SK-N-SH (cell line): Measurements from ENCODE around the gene ATP6V1F. TPM values are rescaled to one million over a fixed set of nuclear protein-coding genes. Genes with fewer than 3 reads are reported as not detected.

Source experiments
- CTCF ChIA-PET: fragments of 300-600, 350-600 bp; formaldehyde crosslinking; extraction: SDS; loops from one replicate; lab custom pipeline; 2021; lab: Yijun Ruan, JAX
- POLR2A ChIA-PET: fragments of 350-600 bp; sonication (Branson Sonifier 250); formaldehyde crosslinking; extraction: SDS; loops from one replicate; lab custom pipeline; 2020; ENCODE audit warnings: antibody characterized with exemption, inconsistent platforms; lab: Yijun Ruan, JAX
- DNase-seq: peaks from one replicate; pipeline ENCODE4 v3.0.0; 2012
- H2AFZ ChIP-seq: fragments of 200-600 bp; sonication (generic); 2 replicates; pipeline ENCODE4 v1.8.1; 2016; ENCODE audit warnings: antibody characterized with exemption, mild to moderate bottlenecking, low read depth
- H3F3A ChIP-seq: fragments of 200-600 bp; sonication (generic); replicated peaks from 2 replicates; pipeline ENCODE3; 2016; ENCODE audit warnings: antibody characterized with exemption, mild to moderate bottlenecking; ENCODE audit not compliant: insufficient read depth
- H3K27ac ChIP-seq, 2 experiments: fragments of 200-500 bp in 1 of 2; fragments of 200-600 bp in 1 of 2; sonication (Bioruptor generic) in 1 of 2; sonication (generic), shearing (Covaris generic) in 1 of 2; 2 replicates each; pipeline versions ENCODE4 v1.5.1 to v1.6.1; 2014 to 2016; ENCODE audit warnings: low read depth in 2 of 2, inconsistent platforms in 1 of 2, low read length in 1 of 2, mild to moderate bottlenecking in 1 of 2, mixed read lengths in 1 of 2
- H3K27me3 ChIP-seq: fragments of 200-600 bp; sonication (generic), shearing (Covaris generic); 2 replicates; pipeline ENCODE4 v1.6.1; 2016; ENCODE audit warnings: mixed run types; ENCODE audit not compliant: insufficient read depth
- H3K36me3 ChIP-seq, 2 experiments: fragments of 200-500 bp in 1 of 2; fragments of 200-600 bp in 1 of 2; sonication (Bioruptor generic) in 1 of 2; sonication (generic) in 1 of 2; replicated peaks in 1 of 2; 2 replicates each; pipeline versions ENCODE3 to v1.5.1; 2014 to 2016; ENCODE audit warnings: low read length in 1 of 2, mild to moderate bottlenecking in 1 of 2; ENCODE audit not compliant: insufficient read depth in 2 of 2, control insufficient read depth in 1 of 2
- H3K4me1 ChIP-seq, 2 experiments: fragments of 200-500 bp in 1 of 2; fragments of 200-600 bp in 1 of 2; sonication (Bioruptor generic) in 1 of 2; sonication (generic), shearing (Covaris generic) in 1 of 2; 2 replicates each; pipeline versions ENCODE4 v1.5.1 to v1.6.1; 2014 to 2016; ENCODE audit warnings: low read depth in 1 of 2, low read length in 1 of 2, mixed run types in 1 of 2; ENCODE audit not compliant: insufficient read depth in 2 of 2, control insufficient read depth in 1 of 2
- H3K4me2 ChIP-seq: fragments of 200-600 bp; sonication (generic), shearing (Covaris generic); 2 replicates; pipeline ENCODE4 v1.6.1; 2017; ENCODE audit warnings: mixed run types
- H3K4me3 ChIP-seq, 2 experiments: fragments of 200-500 bp in 1 of 2; fragments of 200-600 bp in 1 of 2; sonication (Bioruptor generic) in 1 of 2; sonication (generic), shearing (Covaris generic) in 1 of 2; 2 replicates each; pipeline versions ENCODE4 v1.5.1 to v1.8.1; 2014 to 2016; ENCODE audit warnings: low read depth in 2 of 2, inconsistent platforms in 1 of 2, low read length in 1 of 2, mild to moderate bottlenecking in 1 of 2, mixed read lengths in 1 of 2, moderate library complexity in 1 of 2
- H3K79me2 ChIP-seq: fragments of 200-600 bp; sonication (generic); 2 replicates; pipeline ENCODE4 v1.8.1; 2017; ENCODE audit warnings: mild to moderate bottlenecking; ENCODE audit not compliant: insufficient read depth
- H3K9ac ChIP-seq: fragments of 200-600 bp; sonication (generic); 2 replicates; pipeline ENCODE4 v1.6.1; 2017; ENCODE audit warnings: mixed run types
- H3K9me2 ChIP-seq: fragments of 200-600 bp; sonication (generic); 2 replicates; pipeline ENCODE4 v1.6.1; 2017; ENCODE audit warnings: mixed run types
- H3K9me3 ChIP-seq: fragments of 200-600 bp; sonication (generic); 2 replicates; pipeline ENCODE4 v1.6.1; 2017; ENCODE audit warnings: mixed run types, mild to moderate bottlenecking, moderate library complexity
- H4K20me1 ChIP-seq: fragments of 200-600 bp; sonication (generic); 2 replicates; pipeline ENCODE4 v1.6.1; 2017; ENCODE audit warnings: mild to moderate bottlenecking, mixed run types; ENCODE audit not compliant: insufficient read depth
- CHD2 ChIP-seq: fragments of 150-350 bp; IDR thresholded peaks from 2 replicates; pipeline ENCODE4 v1.6.1; 2018; ENCODE audit warnings: low read length; ENCODE audit not compliant: partially characterized antibody
- ELF1 ChIP-seq: IDR thresholded peaks from 2 replicates; pipeline ENCODE4 v1.4.0; 2012
- FOXJ3 ChIP-seq: sonication (generic); formaldehyde crosslinking; IDR thresholded peaks from 2 replicates; pipeline ENCODE4 v1.5.1; 2020; ENCODE audit warnings: mild to moderate bottlenecking, missing genetic modification reagents
- FOXM1 ChIP-seq: IDR thresholded peaks from 2 replicates; pipeline ENCODE4 v1.4.0; 2012; ENCODE audit warnings: low read depth, mild to moderate bottlenecking
- GATA2 ChIP-seq: sonication (generic); formaldehyde crosslinking; IDR thresholded peaks from 2 replicates; pipeline ENCODE4 v1.5.0; 2020; ENCODE audit warnings: mild to moderate bottlenecking, missing genetic modification reagents
- JUND ChIP-seq: IDR thresholded peaks from 2 replicates; pipeline ENCODE4 v1.4.0; 2012
- MEF2A ChIP-seq: IDR thresholded peaks from 2 replicates; pipeline ENCODE4 v1.4.0; 2012; ENCODE audit warnings: low read depth, borderline replicate concordance
- MXI1 ChIP-seq: IDR thresholded peaks from 2 replicates; pipeline ENCODE4 v1.6.1; 2012; ENCODE audit warnings: mild to moderate bottlenecking, low read depth, low read length, improper control_type of control experiment
- NRF1 ChIP-seq: IDR thresholded peaks from 2 replicates; pipeline ENCODE4 v1.6.1; 2012; ENCODE audit warnings: low read depth, mild to moderate bottlenecking, low read length
- RFX5 ChIP-seq: IDR thresholded peaks from 2 replicates; pipeline ENCODE4 v1.6.1; 2012; ENCODE audit warnings: mild to moderate bottlenecking, improper control_type of control experiment, low read length
- SIN3A ChIP-seq: IDR thresholded peaks from 2 replicates; pipeline ENCODE4 v1.6.1; 2012; ENCODE audit warnings: low read depth, mild to moderate bottlenecking, low read length, moderate library complexity, borderline replicate concordance
- SMC3 ChIP-seq: IDR thresholded peaks from 2 replicates; pipeline ENCODE4 v1.6.1; 2012; ENCODE audit warnings: low read depth, low read length, improper control_type of control experiment
- TAF1 ChIP-seq: IDR thresholded peaks from 2 replicates; pipeline ENCODE4 v1.6.1; 2012; ENCODE audit warnings: low read depth, mild to moderate bottlenecking, low read length, moderate library complexity, borderline replicate concordance
- TCF12 ChIP-seq: IDR thresholded peaks from 2 replicates; pipeline ENCODE4 v1.4.0; 2012
- USF1 ChIP-seq: IDR thresholded peaks from 2 replicates; pipeline ENCODE4 v1.4.0; 2012; ENCODE audit warnings: low read depth, borderline replicate concordance
- YY1 ChIP-seq: IDR thresholded peaks from 2 replicates; pipeline ENCODE4 v1.4.0; 2012; ENCODE audit warnings: low read depth, mild to moderate bottlenecking
- WGBS: methylation state at CpG from one replicate; pipeline ENCODE4 v1.1.6; 2017; ENCODE audit warnings: low lambda C conversion rate; 5-methylcytosine and 5-hydroxymethylcytosine counted together
- polyA plus RNA-seq, 3 experiments: library from polyadenylated mRNA; depleted of rRNA; stranded (reverse); fragments of >200 nt; gene quantifications; 2 replicates each; pipeline ENCODE4 v1.2.3, GENCODE V29; 2012

Gene ATP6V1F
- polyA plus RNA-seq, 1 of the 3 experiments (the other 2 are of a cell fraction), result 495 TPM

GRCh38 chr7:128838109-128838779 is 24.4 kb upstream of the ATP6V1F start:
- H3K79me2 ChIP-seq, result peaks cover 52% of the 10 kb centered on the region
- H3K4me3 ChIP-seq, result no peak overlapping the region
- ChIA-PET POLR2A (no interaction called here), CTCF (interaction anchor here (1.8 kb wide), 1 partner anchor 45 kb away, joined by 6 read pairs; no protein-coding TSS in a partner anchor)
- WGBS, result 96% methylated on average over 20 of the region's 22 CpGs
- DNase-seq, result no peak
- peaks cover 73 to 78% of the 10 kb centered on the region in 2 experiments for H3K36me3 ChIP-seq
- no peak overlapping the region for H3K9ac ChIP-seq
- no peak overlapping the region for H3K27ac ChIP-seq
- H3K4me2 ChIP-seq, result no peak overlapping the region
- peaks cover 4 to 11% of the 10 kb centered on the region in 2 experiments; a peak in 3 of 4 replicates for H3K4me1 ChIP-seq
- TF ChIP-seq YY1 (no peak), TCF12 (no peak), GATA2 (CRISPR knock-in tag) (no peak), SMC3 (no peak), FOXJ3 (CRISPR knock-in tag) (no peak), USF1 (no peak), RFX5 (no peak), SIN3A (no peak), ELF1 (no peak), MXI1 (no peak), FOXM1 (no peak), TAF1 (no peak)
- TF ChIP-seq, all 33 proteins: peak for 0
- no peaks in the 10 kb centered on the region for H3K9me3 ChIP-seq
- peaks cover 91% of the 10 kb centered on the region for H4K20me1 ChIP-seq
- no peak overlapping the region for H2AFZ ChIP-seq
- no peaks in the 10 kb centered on the region for H3K9me2 ChIP-seq
- no peaks in the 10 kb centered on the region for H3K27me3 ChIP-seq
- H3F3A ChIP-seq, result peaks cover 11% of the 10 kb centered on the region

GRCh38 chr7:128838981-128839731 is 23.5 kb upstream of the ATP6V1F start:
- no peak overlapping the region for H3K4me3 ChIP-seq
- peaks cover 91% of the 10 kb centered on the region for H4K20me1 ChIP-seq
- DNase-seq, result no peak
- H3K27ac ChIP-seq, result no peak overlapping the region
- CTCF ChIA-PET, result no interaction called here
- peaks cover 82 to 87% of the 10 kb centered on the region in 2 experiments for H3K36me3 ChIP-seq
- H3K9me3 ChIP-seq, result no peaks in the 10 kb centered on the region
- POLR2A ChIA-PET, result no interaction called here
- 94% methylated on average over 16 of the region's 17 CpGs for WGBS
- no peaks in the 10 kb centered on the region for H3K27me3 ChIP-seq
- H3K79me2 ChIP-seq, result peaks cover 43% of the 10 kb centered on the region
- H3K9me2 ChIP-seq, result no peaks in the 10 kb centered on the region
- H3K4me1 ChIP-seq, result peaks cover 0 to 11% of the 10 kb centered on the region in 2 experiments; a peak in 2 of 4 replicates
- peaks cover 8% of the 10 kb centered on the region for H3F3A ChIP-seq
- no peak overlapping the region for H3K4me2 ChIP-seq
- H3K9ac ChIP-seq, result no peak overlapping the region
- no peak overlapping the region for H2AFZ ChIP-seq
- TF ChIP-seq NRF1, result no peak
- no peak for TF ChIP-seq CHD2
- no peak for TF ChIP-seq JUND
- no peak for TF ChIP-seq USF1
- no peak for TF ChIP-seq MXI1
- no peak for TF ChIP-seq RFX5
- no peak for TF ChIP-seq MEF2A
- no peak for TF ChIP-seq SMC3
- TF ChIP-seq, all 33 proteins: peak for 0
